Panc1 (cell line): ENCODE data around the gene EDRF1.

Source experiments
- POLR2AphosphoS5 ChIP-seq: IDR thresholded peaks from 2 replicates; pipeline ENCODE4 v1.6.1; 2012; ENCODE audit warnings: mild to moderate bottlenecking, low read depth, low read length, moderate library complexity
- TF ChIP-seq, protein P1 (sequence below): fragments of 450-650 bp; IDR thresholded peaks from 2 replicates; pipeline ENCODE4 v1.5.1; 2017; ENCODE audit warnings: mild to moderate bottlenecking

DNA sequence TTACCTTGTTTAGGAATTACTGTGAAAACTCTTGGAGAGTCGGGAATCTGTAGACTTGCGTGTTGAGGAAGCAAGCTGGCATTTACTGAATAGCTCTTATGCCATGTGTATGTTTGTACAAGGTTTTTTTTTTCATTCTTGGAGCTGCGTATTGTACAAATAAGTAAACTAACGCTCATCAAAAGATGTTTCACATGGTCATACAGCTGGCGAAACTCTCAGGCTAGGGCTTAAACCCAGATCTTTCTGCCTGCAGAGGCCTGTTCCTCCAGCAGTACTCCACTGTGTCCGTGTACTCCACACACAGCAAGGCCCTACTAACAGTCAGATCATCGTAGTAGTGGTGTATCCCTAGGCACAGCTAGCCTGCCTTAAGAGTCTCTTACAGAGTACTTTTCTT lies 7.4 kb downstream of the EDRF1 start:
- TF ChIP-seq, protein P1, sequence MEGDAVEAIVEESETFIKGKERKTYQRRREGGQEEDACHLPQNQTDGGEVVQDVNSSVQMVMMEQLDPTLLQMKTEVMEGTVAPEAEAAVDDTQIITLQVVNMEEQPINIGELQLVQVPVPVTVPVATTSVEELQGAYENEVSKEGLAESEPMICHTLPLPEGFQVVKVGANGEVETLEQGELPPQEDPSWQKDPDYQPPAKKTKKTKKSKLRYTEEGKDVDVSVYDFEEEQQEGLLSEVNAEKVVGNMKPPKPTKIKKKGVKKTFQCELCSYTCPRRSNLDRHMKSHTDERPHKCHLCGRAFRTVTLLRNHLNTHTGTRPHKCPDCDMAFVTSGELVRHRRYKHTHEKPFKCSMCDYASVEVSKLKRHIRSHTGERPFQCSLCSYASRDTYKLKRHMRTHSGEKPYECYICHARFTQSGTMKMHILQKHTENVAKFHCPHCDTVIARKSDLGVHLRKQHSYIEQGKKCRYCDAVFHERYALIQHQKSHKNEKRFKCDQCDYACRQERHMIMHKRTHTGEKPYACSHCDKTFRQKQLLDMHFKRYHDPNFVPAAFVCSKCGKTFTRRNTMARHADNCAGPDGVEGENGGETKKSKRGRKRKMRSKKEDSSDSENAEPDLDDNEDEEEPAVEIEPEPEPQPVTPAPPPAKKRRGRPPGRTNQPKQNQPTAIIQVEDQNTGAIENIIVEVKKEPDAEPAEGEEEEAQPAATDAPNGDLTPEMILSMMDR: no peak
- TF ChIP-seq POLR2AphosphoS5: no peak
